H1 (cell line): Measurements from ENCODE around the gene SLC38A1. TPM values are rescaled to one million over a fixed set of nuclear protein-coding genes. Genes with fewer than 3 reads are reported as not detected.

Experiments used
- CTCF ChIA-PET: fragments of 300-600 bp; sonication (Branson Sonifier 250); formaldehyde crosslinking; loops from one replicate; lab custom pipeline; 2021; ENCODE audit not compliant: partially characterized antibody; lab: Charles Lee
- POLR2A ChIA-PET: fragments of 300-600 bp; sonication (Branson Sonifier 250); formaldehyde crosslinking; loops from one replicate; lab custom pipeline; 2021; ENCODE audit warnings: inconsistent platforms; ENCODE audit not compliant: partially characterized antibody; lab: Charles Lee
- DNase-seq, 2 experiments: peaks; one replicate each; pipeline versions ENCODE4 v3.0.0 to v3.0.0-alpha.2; 2010 to 2022; ENCODE audit warnings: low spot score in 2 of 2, low read depth in 1 of 2, mixed read lengths in 1 of 2
- FAIRE-seq: peaks from 2 replicates; lab custom pipeline; 2011; peaks lifted over from hg19 to GRCh38; lab: Jason Lieb, UNC
- H2AFZ ChIP-seq: 2 replicates; pipeline ENCODE4 v1.8.1; 2012; ENCODE audit warnings: low read length, inconsistent platforms
- H2AK5ac ChIP-seq: 2 replicates; pipeline ENCODE4 v1.6.1; 2013; ENCODE audit warnings: low read depth, low read length
- H2BK120ac ChIP-seq: replicated peaks from 2 replicates; pipeline ENCODE3; 2013; ENCODE audit warnings: low read depth, low read length, inconsistent platforms
- H2BK12ac ChIP-seq: 2 replicates; pipeline ENCODE4 v1.6.1; 2013; ENCODE audit warnings: low read depth, low read length
- H2BK15ac ChIP-seq: 2 replicates; pipeline ENCODE4 v1.6.1; 2013; ENCODE audit warnings: low read length
- H2BK20ac ChIP-seq: 2 replicates; pipeline ENCODE4 v1.6.1; 2013; ENCODE audit warnings: low read length
- H2BK5ac ChIP-seq: 2 replicates; pipeline ENCODE4 v1.6.1; 2013; ENCODE audit warnings: low read depth, low read length
- H3K14ac ChIP-seq: 2 replicates; pipeline ENCODE4 v1.6.1; 2013; ENCODE audit warnings: inconsistent platforms; ENCODE audit not compliant: insufficient read length
- H3K18ac ChIP-seq: 2 replicates; pipeline ENCODE4 v1.6.1; 2013; ENCODE audit warnings: low read length; ENCODE audit errors: extremely low read depth
- H3K23ac ChIP-seq: 2 replicates; pipeline ENCODE4 v1.6.1; 2013; ENCODE audit warnings: inconsistent platforms; ENCODE audit not compliant: insufficient read length
- H3K23me2 ChIP-seq: 2 replicates; pipeline ENCODE4 v1.6.1; 2013; ENCODE audit warnings: low read depth, low read length
- H3K27ac ChIP-seq: 2 replicates; pipeline ENCODE4 v1.6.1; 2011; ENCODE audit warnings: low read depth, low read length, inconsistent platforms
- H3K27me3 ChIP-seq, 4 experiments: replicated peaks in 1 of 4; 1 replicate in 1 of 4; 2 replicates in 3 of 4; pipeline versions ENCODE4 v1.6.1 to v1.8.1; 2011 to 2013; ENCODE audit warnings: low read length in 3 of 4, mild to moderate bottlenecking in 3 of 4, inconsistent platforms in 2 of 4, mixed read lengths in 2 of 4, moderate library complexity in 1 of 4; ENCODE audit not compliant: control insufficient read depth in 3 of 4, insufficient read depth in 3 of 4; ENCODE audit errors: extremely low read depth in 1 of 4
- H3K36me3 ChIP-seq, 4 experiments: 2 replicates each; pipeline versions ENCODE4 v1.6.1 to v1.8.1; 2011 to 2013; ENCODE audit warnings: mild to moderate bottlenecking in 4 of 4, low read length in 3 of 4, moderate library complexity in 2 of 4, control low read depth in 1 of 4, inconsistent platforms in 1 of 4; ENCODE audit not compliant: insufficient read depth in 4 of 4, control insufficient read depth in 2 of 4
- H3K4ac ChIP-seq: replicated peaks from 2 replicates; pipeline ENCODE3; 2013; ENCODE audit warnings: low read length, low read depth, mixed read lengths, inconsistent platforms; ENCODE audit not compliant: insufficient read length
- H3K4me1 ChIP-seq, 4 experiments: replicated peaks in 1 of 4; 1 replicate in 1 of 4; 2 replicates in 3 of 4; pipeline versions ENCODE4 v1.6.1 to v1.8.1; 2011 to 2013; ENCODE audit warnings: low read length in 3 of 4, inconsistent platforms in 2 of 4, mixed read lengths in 1 of 4; ENCODE audit not compliant: insufficient read depth in 4 of 4, control insufficient read depth in 3 of 4
- H3K4me2 ChIP-seq, 2 experiments: 2 replicates each; pipeline versions ENCODE4 v1.6.1 to v1.8.1; 2011 to 2013; ENCODE audit warnings: low read depth in 2 of 2, low read length in 2 of 2, control low read depth in 1 of 2, inconsistent platforms in 1 of 2, mild to moderate bottlenecking in 1 of 2; ENCODE audit not compliant: insufficient read depth in 1 of 2
- H3K4me3 ChIP-seq, 4 experiments: fragments of 200-600, 300-600 bp in 1 of 4; sonication (generic), shearing (Covaris generic), sonication (Bioruptor Twin) in 1 of 4; 2 replicates each; pipeline versions ENCODE4 v1.5.1 to v1.8.1; 2011 to 2016; ENCODE audit warnings: low read length in 4 of 4, low read depth in 3 of 4, control low read depth in 2 of 4, inconsistent platforms in 2 of 4, mild to moderate bottlenecking in 2 of 4, mixed read lengths in 1 of 4, moderate library complexity in 1 of 4; ENCODE audit not compliant: insufficient read depth in 2 of 4; ENCODE audit errors: extremely low read depth in 1 of 4
- H3K56ac ChIP-seq: replicated peaks from 2 replicates; pipeline ENCODE3; 2013; ENCODE audit warnings: low read depth, mild to moderate bottlenecking, mixed read lengths, low read length, inconsistent platforms; ENCODE audit not compliant: insufficient read length
- H3K79me1 ChIP-seq: 2 replicates; pipeline ENCODE4 v1.6.1; 2013; ENCODE audit warnings: low read depth, low read length, control low read depth
- H3K79me2 ChIP-seq, 2 experiments: 2 replicates each; pipeline versions ENCODE4 v1.6.1 to v1.8.1; 2012 to 2013; ENCODE audit warnings: low read length in 2 of 2, mild to moderate bottlenecking in 2 of 2, inconsistent platforms in 1 of 2; ENCODE audit not compliant: insufficient read depth in 2 of 2, control insufficient read depth in 1 of 2
- H3K9ac ChIP-seq, 4 experiments: replicated peaks in 1 of 4; 1 replicate in 1 of 4; 2 replicates in 3 of 4; pipeline versions ENCODE4 v1.6.1 to v1.8.1; 2011 to 2013; ENCODE audit warnings: low read depth in 3 of 4, low read length in 3 of 4, control low read depth in 2 of 4, mild to moderate bottlenecking in 2 of 4, moderate library complexity in 2 of 4, inconsistent platforms in 1 of 4; ENCODE audit errors: extremely low read depth in 1 of 4
- H3K9me3 ChIP-seq, 2 experiments: 2 replicates each; pipeline versions ENCODE4 v1.6.1 to v1.8.1; 2012 to 2013; ENCODE audit warnings: mild to moderate bottlenecking in 2 of 2, moderate library complexity in 2 of 2, control low read depth in 1 of 2, inconsistent platforms in 1 of 2, low read depth in 1 of 2, low read length in 1 of 2, mixed read lengths in 1 of 2; ENCODE audit not compliant: insufficient read depth in 2 of 2
- H4K20me1 ChIP-seq, 2 experiments: replicated peaks in 1 of 2; 2 replicates each; pipeline versions ENCODE3 to v1.8.1; 2011 to 2013; ENCODE audit warnings: inconsistent platforms in 2 of 2, low read length in 2 of 2, mild to moderate bottlenecking in 1 of 2; ENCODE audit not compliant: insufficient read depth in 2 of 2, control insufficient read depth in 1 of 2
- H4K5ac ChIP-seq: 2 replicates; pipeline ENCODE4 v1.6.1; 2013; ENCODE audit warnings: low read length, low read depth, mixed read lengths, inconsistent platforms; ENCODE audit not compliant: insufficient read length
- H4K8ac ChIP-seq: 2 replicates; pipeline ENCODE4 v1.8.0; 2013; ENCODE audit warnings: mild to moderate bottlenecking, moderate library complexity, low read length, inconsistent platforms; ENCODE audit not compliant: insufficient read depth; ENCODE audit errors: extremely low read depth
- H4K91ac ChIP-seq: replicated peaks from 2 replicates; pipeline ENCODE3; 2013; ENCODE audit warnings: low read length, mixed read lengths, inconsistent platforms; ENCODE audit not compliant: insufficient read length
- FOSL1 ChIP-seq: IDR thresholded peaks from 2 replicates; pipeline ENCODE4 v1.6.1; 2011; ENCODE audit warnings: mild to moderate bottlenecking, low read depth, low read length, moderate library complexity; ENCODE audit not compliant: insufficient read depth
- GTF2F1 ChIP-seq: IDR thresholded peaks from 2 replicates; pipeline ENCODE4 v1.6.1; 2012; ENCODE audit warnings: low read depth, low read length, improper control_type of control experiment, borderline replicate concordance
- RAD21 ChIP-seq, 2 experiments: IDR thresholded peaks in 1 of 2; conservative IDR thresholded peaks in 1 of 2; 2 replicates each; pipeline ENCODE4 v1.6.1; 2011; ENCODE audit warnings: low read depth in 2 of 2, low read length in 2 of 2, improper control_type of control experiment in 1 of 2, inconsistent platforms in 1 of 2, mild to moderate bottlenecking in 1 of 2, moderate library complexity in 1 of 2
- TAF1 ChIP-seq: IDR thresholded peaks from 2 replicates; pipeline ENCODE4 v1.6.1; 2011; ENCODE audit warnings: mild to moderate bottlenecking, low read depth, low read length
- WGBS, 2 experiments: shearing (Covaris generic) in 1 of 2; methylation state at CpG; one replicate each; pipeline versions ENCODE4 v1.1.6 to v1.1.7; 2013 to 2015; ENCODE audit warnings: low lambda C conversion rate in 2 of 2, mixed read lengths in 2 of 2, inconsistent platforms in 1 of 2, low coverage in 1 of 2, missing lambda C conversion rate in 1 of 2; ENCODE audit not compliant: insufficient replicate concordance in 2 of 2, insufficient coverage in 1 of 2, insufficient read length in 1 of 2; ENCODE audit errors: extremely low coverage in 1 of 2, missing lambda C conversion rate in 1 of 2; 5-methylcytosine and 5-hydroxymethylcytosine counted together
- polyA plus RNA-seq, 7 experiments: library from polyadenylated mRNA; depleted of rRNA in 3 of 7; stranded (reverse) in 5 of 7; unstranded in 2 of 7; fragments of >200 nt in 5 of 7; fragments of 200-250 nt in 2 of 7; gene quantifications; 1 replicate in 5 of 7; 2 replicates in 1 of 7; 4 replicates in 1 of 7; pipeline versions ENCODE4 v1.2.1 to v1.2.3, GENCODE V29; 2011 to 2013; ENCODE audit warnings: missing spikeins in 2 of 7, mixed read lengths in 2 of 7
- total RNA-seq: library from RNA; stranded (reverse); fragmentation: NEBNext Ultra II Directional; extraction: Animal tissue kit (Norgen Biotek cat#: 25700); gene quantifications from 2 replicates; pipeline ENCODE4 v1.2.1, GENCODE V29; 2021

SLC38A1 gene
- total and polyA plus RNA-seq, 2 of the 8 experiments (the other 6 are each of a cell fraction or from before 2014, with no cell fraction given), result 83.4 to 242 TPM

- H2BK15ac ChIP-seq, result no peak overlapping the region
- H3K4ac ChIP-seq, result no peak overlapping the region
- POLR2A ChIA-PET, result interaction anchor here (0.6 kb wide), 1 partner anchor 81 kb away, joined by 3 read pairs; no protein-coding TSS in a partner anchor
- FAIRE-seq (no peak), DNase-seq (no peak)
- H4K20me1 ChIP-seq, result no peaks in the 10 kb centered on the region
- no peaks in the 10 kb centered on the region for H3K4me1 ChIP-seq
- no peak overlapping the region for H2BK20ac ChIP-seq
- H4K8ac ChIP-seq, result no peak overlapping the region
- no peak overlapping the region for H3K27ac ChIP-seq
- no peak overlapping the region for H4K91ac ChIP-seq
- 85% methylated on average over 5 of the region's 5 CpGs; no CpG with 5 or more reads in 1 of the 2 experiments for WGBS, 2 experiments
- CTCF ChIA-PET, result interaction anchor here (0.6 to 1.4 kb wide), 3 partner anchors 34 to 983 kb away, joined by 3 to 4 read pairs (median 3); no protein-coding TSS in a partner anchor
- no peak overlapping the region for H3K9ac ChIP-seq
- no peaks in the 10 kb centered on the region for H3K79me2 ChIP-seq
- no peak overlapping the region for H3K23ac ChIP-seq
- H3K79me1 ChIP-seq, result no peaks in the 10 kb centered on the region
- no peaks in the 10 kb centered on the region; the same call in 1 of the 2 replicates for H3K23me2 ChIP-seq
- no peak overlapping the region for H2AK5ac ChIP-seq
- no peak overlapping the region for H2BK5ac ChIP-seq
- no peaks in the 10 kb centered on the region for H3K9me3 ChIP-seq
- H3K4me2 ChIP-seq, result no peak overlapping the region
- no peak overlapping the region for H3K56ac ChIP-seq
- H3K4me3 ChIP-seq, result no peak overlapping the region
- no peak overlapping the region for H3K18ac ChIP-seq
- H2BK12ac ChIP-seq, result no peak overlapping the region
- H2BK120ac ChIP-seq, result no peak overlapping the region
- no peak overlapping the region for H2AFZ ChIP-seq
- H3K14ac ChIP-seq, result no peak overlapping the region
- H4K5ac ChIP-seq, result no peak overlapping the region
- H3K36me3 ChIP-seq, result no peaks in the 10 kb centered on the region
- no peaks in the 10 kb centered on the region for H3K27me3 ChIP-seq
- no peak for TF ChIP-seq RAD21 (IDR thresholded peaks at IDR 0.05 in 1 of 2, conservative IDR thresholded peaks at IDR 0.05 in 1 of 2; ENCODE audit: low read depth in 2 of 2, low read length in 2 of 2)
- no peak for TF ChIP-seq TAF1
- no peak for TF ChIP-seq FOSL1
- TF ChIP-seq GTF2F1, result no peak
These were observed 103.7 kb downstream of the SLC38A1 start for GRCh38 chr12:46165191-46165590.
